H9 (cell line): ENCODE measurements around the gene NTF3. TPM values are rescaled to one million over a fixed set of nuclear protein-coding genes. Genes with fewer than 3 reads are reported as not detected.

Experiments used
- DNase-seq: peaks from one replicate; pipeline ENCODE4 v3.0.0-alpha.2; 2017
- H2AFZ ChIP-seq: one replicate; pipeline ENCODE4 v1.6.1; 2013; ENCODE audit warnings: mild to moderate bottlenecking, low read length, control low read depth, moderate library complexity
- H2AK5ac ChIP-seq: 2 replicates; pipeline ENCODE4 v1.6.1; 2013; ENCODE audit warnings: low read length, control low read depth, mixed read lengths; ENCODE audit not compliant: insufficient read length
- H2BK120ac ChIP-seq: one replicate; pipeline ENCODE4 v1.6.1; 2013; ENCODE audit warnings: low read depth, mild to moderate bottlenecking, low read length, control low read depth, inconsistent platforms; ENCODE audit not compliant: poor library complexity, severe bottlenecking
- H2BK12ac ChIP-seq: 2 replicates; pipeline ENCODE4 v1.6.1; 2013; ENCODE audit warnings: low read length, control low read depth, mixed read lengths, low read depth; ENCODE audit not compliant: insufficient read length
- H2BK15ac ChIP-seq: 2 replicates; pipeline ENCODE4 v1.6.1; 2013; ENCODE audit warnings: low read depth, low read length, control low read depth
- H2BK20ac ChIP-seq: one replicate; pipeline ENCODE4 v1.6.1; 2013; ENCODE audit warnings: low read depth, mild to moderate bottlenecking, low read length, control low read depth, inconsistent platforms; ENCODE audit not compliant: poor library complexity, severe bottlenecking
- H2BK5ac ChIP-seq: 2 replicates; pipeline ENCODE4 v1.6.1; 2013; ENCODE audit warnings: low read length, control low read depth, mixed read lengths; ENCODE audit not compliant: insufficient read length
- H3K14ac ChIP-seq: 2 replicates; pipeline ENCODE4 v1.6.1; 2013; ENCODE audit warnings: low read length, control low read depth; ENCODE audit not compliant: insufficient read depth
- H3K18ac ChIP-seq: 2 replicates; pipeline ENCODE4 v1.6.1; 2013; ENCODE audit warnings: low read depth, mild to moderate bottlenecking, mixed read lengths, low read length, control low read depth; ENCODE audit not compliant: insufficient read length
- H3K23ac ChIP-seq: 2 replicates; pipeline ENCODE4 v1.6.1; 2013; ENCODE audit warnings: low read length, control low read depth, mixed read lengths, low read depth; ENCODE audit not compliant: insufficient read length
- H3K23me2 ChIP-seq: 2 replicates; pipeline ENCODE4 v1.6.1; 2013; ENCODE audit warnings: low read depth, mild to moderate bottlenecking, mixed read lengths, low read length, control low read depth; ENCODE audit not compliant: insufficient read length, poor library complexity, severe bottlenecking
- H3K27ac ChIP-seq: 2 replicates; pipeline ENCODE4 v1.5.1; 2013; ENCODE audit warnings: low read length, control low read depth, mixed read lengths, low read depth; ENCODE audit not compliant: insufficient read length
- H3K27me3 ChIP-seq: 2 replicates; pipeline ENCODE4 v1.6.1; 2013; ENCODE audit warnings: low read length, control low read depth, inconsistent platforms; ENCODE audit not compliant: insufficient read depth
- H3K4ac ChIP-seq: 2 replicates; pipeline ENCODE4 v1.6.1; 2013; ENCODE audit warnings: low read depth, mild to moderate bottlenecking, control low read depth, inconsistent platforms, low read length, moderate library complexity
- H3K4me1 ChIP-seq: 2 replicates; pipeline ENCODE4 v1.6.1; 2013; ENCODE audit warnings: low read length, control low read depth, inconsistent platforms; ENCODE audit not compliant: insufficient read depth
- H3K4me2 ChIP-seq: 2 replicates; pipeline ENCODE4 v1.6.1; 2013; ENCODE audit warnings: low read length, control low read depth, mixed read lengths; ENCODE audit not compliant: insufficient read length, insufficient read depth
- H3K56ac ChIP-seq: 2 replicates; pipeline ENCODE4 v1.6.1; 2013; ENCODE audit warnings: low read depth, mild to moderate bottlenecking, mixed read lengths, low read length, control low read depth; ENCODE audit not compliant: insufficient read length
- H3K79me1 ChIP-seq: 2 replicates; pipeline ENCODE4 v1.6.1; 2013; ENCODE audit warnings: low read depth, mild to moderate bottlenecking, moderate library complexity, low read length, control low read depth, inconsistent platforms; ENCODE audit not compliant: insufficient read depth, poor library complexity, severe bottlenecking
- H3K79me2 ChIP-seq: 2 replicates; pipeline ENCODE4 v1.6.1; 2013; ENCODE audit warnings: low read length, control low read depth, inconsistent platforms; ENCODE audit not compliant: insufficient read depth
- H3K9ac ChIP-seq: 2 replicates; pipeline ENCODE4 v1.6.1; 2013; ENCODE audit warnings: low read length, control low read depth, mixed read lengths; ENCODE audit not compliant: insufficient read length; ENCODE audit errors: extremely low read depth
- H3K9me3 ChIP-seq: one replicate; pipeline ENCODE4 v1.6.1; 2013; ENCODE audit warnings: low read depth, low read length, inconsistent platforms; ENCODE audit not compliant: control insufficient read depth
- H3T11ph ChIP-seq: one replicate; pipeline ENCODE4 v1.6.1; 2013; ENCODE audit warnings: mild to moderate bottlenecking, low read length, control low read depth, inconsistent platforms
- H4K20me1 ChIP-seq: one replicate; pipeline ENCODE4 v1.6.1; 2013; ENCODE audit not compliant: control insufficient read depth, insufficient read length, insufficient read depth
- H4K5ac ChIP-seq: 2 replicates; pipeline ENCODE4 v1.6.1; 2013; ENCODE audit warnings: low read depth, mild to moderate bottlenecking, mixed read lengths, low read length, control low read depth; ENCODE audit not compliant: insufficient read length
- H4K8ac ChIP-seq: replicated peaks from 2 replicates; pipeline ENCODE4 v1.6.1; 2013; ENCODE audit warnings: low read length, control low read depth, mixed read lengths, low read depth; ENCODE audit not compliant: insufficient read length
- H4K91ac ChIP-seq: 2 replicates; pipeline ENCODE4 v1.6.1; 2013; ENCODE audit warnings: low read depth, mild to moderate bottlenecking, moderate library complexity, mixed read lengths, low read length, control low read depth; ENCODE audit not compliant: insufficient read length
- H3K27ac Mint-ChIP-seq, 3 experiments: 2 replicates in 2 of 3; 3 replicates in 1 of 3; pipeline ENCODE4 v1.8.0; 2020 to 2021; ENCODE audit warnings: mixed read lengths in 3 of 3, mild to moderate bottlenecking in 1 of 3, moderate library complexity in 1 of 3
- H3K27me3 Mint-ChIP-seq: 2 replicates; pipeline ENCODE4 v1.8.0; 2021; ENCODE audit warnings: low read depth, mild to moderate bottlenecking, moderate library complexity, mixed read lengths
- H3K36me3 Mint-ChIP-seq, 3 experiments: 2 replicates in 2 of 3; 3 replicates in 1 of 3; pipeline ENCODE4 v1.8.0; 2020 to 2021; ENCODE audit warnings: low read depth in 3 of 3, mixed read lengths in 3 of 3; ENCODE audit not compliant: insufficient read depth in 1 of 3
- H3K4me1 Mint-ChIP-seq, 2 experiments: 2 replicates each; pipeline ENCODE4 v1.8.0; 2020; ENCODE audit warnings: mixed read lengths in 2 of 2
- H3K4me3 Mint-ChIP-seq, 2 experiments: 2 replicates in 1 of 2; 3 replicates in 1 of 2; pipeline ENCODE4 v1.8.0; 2020 to 2021; ENCODE audit warnings: mild to moderate bottlenecking in 2 of 2, mixed read lengths in 2 of 2, moderate library complexity in 1 of 2
- H3K9me3 Mint-ChIP-seq, 2 experiments: 2 replicates in 1 of 2; 3 replicates in 1 of 2; pipeline ENCODE4 v1.8.0; 2020; ENCODE audit warnings: mild to moderate bottlenecking in 2 of 2, mixed read lengths in 2 of 2, moderate library complexity in 1 of 2
- CTCF ChIP-seq: fragments of 200-600 bp; sonication (generic); conservative IDR thresholded peaks from 3 replicates; pipeline ENCODE4 v1.8.0; 2021; ENCODE audit warnings: antibody characterized with exemption, mild to moderate bottlenecking
- WGBS: extraction: QIAGEN DNeasy Blood & Tissue Kit; methylation state at CpG from one replicate; pipeline ENCODE4 v1.1.7; 2013; ENCODE audit warnings: missing lambda C conversion rate, low lambda C conversion rate, mixed read lengths; ENCODE audit not compliant: insufficient read length; ENCODE audit errors: extremely low coverage; 5-methylcytosine and 5-hydroxymethylcytosine counted together
- total RNA-seq: library from RNA; stranded (reverse); gene quantifications from 2 replicates; pipeline ENCODE4 v1.2.1, GENCODE V29; 2021

Gene NTF3
- total RNA-seq, 1 experiment from 2014 or later = 0.48 TPM

- no peaks in the 10 kb centered on the region for H3K79me2 ChIP-seq
- H4K20me1 ChIP-seq = no peaks in the 10 kb centered on the region
- H2AK5ac ChIP-seq = no peak overlapping the region
- no CpG with 5 or more reads among the region's 1 CpG for WGBS
- no peak overlapping the region for H3K4ac ChIP-seq
- H4K5ac ChIP-seq = no peak overlapping the region
- H3K23ac ChIP-seq = no peak overlapping the region
- H3K27ac ChIP-seq = no peak overlapping the region
- H3K23me2 ChIP-seq = no peaks in the 10 kb centered on the region
- no peaks in the 10 kb centered on the region for H3K9me3 ChIP-seq
- no peak overlapping the region for H3T11ph ChIP-seq
- peaks cover 11% of the 10 kb centered on the region for H3K27me3 Mint-ChIP-seq
- H2BK120ac ChIP-seq = no peak overlapping the region
- no peak overlapping the region for H4K8ac ChIP-seq
- no peaks in the 10 kb centered on the region for H3K79me1 ChIP-seq
- H2BK15ac ChIP-seq = no peak overlapping the region
- no peak overlapping the region for H3K9ac ChIP-seq
- no peak for TF ChIP-seq CTCF
- H3K27me3 ChIP-seq = no peaks in the 10 kb centered on the region
- H3K4me3 Mint-ChIP-seq = no peak overlapping the region
- peaks cover 2% of the 10 kb centered on the region; the same call in 1 of the 2 replicates for H3K4me1 ChIP-seq
- H3K4me1 Mint-ChIP-seq = peaks cover 4 to 5% of the 10 kb centered on the region in 2 experiments
- H3K9me3 Mint-ChIP-seq = peaks cover 0 to 7% of the 10 kb centered on the region in 2 experiments; a peak in 1 of 5 replicates
- no peak overlapping the region for H4K91ac ChIP-seq
- H3K18ac ChIP-seq = no peak overlapping the region
- no peak overlapping the region for H3K27ac Mint-ChIP-seq
- no peak overlapping the region for H3K56ac ChIP-seq
- H2AFZ ChIP-seq = no peak overlapping the region
- H3K36me3 Mint-ChIP-seq = no peaks in the 10 kb centered on the region; a peak in 1 of 7 replicates
- no peak overlapping the region for H2BK20ac ChIP-seq
- H3K4me2 ChIP-seq = no peak overlapping the region
- H3K14ac ChIP-seq = no peak overlapping the region
- DNase-seq = no peak
- no peak overlapping the region for H2BK12ac ChIP-seq
- H2BK5ac ChIP-seq = no peak overlapping the region
These were observed 30.1 kb downstream of the NTF3 start for GRCh38 chr12:5461966-5462365.
